HG03108 (cell line): ENCODE measurements around the gene BRD1.

Experiments
- ATAC-seq: cut with Tn5 transposase; IDR thresholded peaks from one replicate; pipeline ENCODE4 v1.9.1; 2021; ENCODE audit warnings: moderate library complexity; ENCODE audit not compliant: unreplicated experiment

The BRD1 gene

DNA sequence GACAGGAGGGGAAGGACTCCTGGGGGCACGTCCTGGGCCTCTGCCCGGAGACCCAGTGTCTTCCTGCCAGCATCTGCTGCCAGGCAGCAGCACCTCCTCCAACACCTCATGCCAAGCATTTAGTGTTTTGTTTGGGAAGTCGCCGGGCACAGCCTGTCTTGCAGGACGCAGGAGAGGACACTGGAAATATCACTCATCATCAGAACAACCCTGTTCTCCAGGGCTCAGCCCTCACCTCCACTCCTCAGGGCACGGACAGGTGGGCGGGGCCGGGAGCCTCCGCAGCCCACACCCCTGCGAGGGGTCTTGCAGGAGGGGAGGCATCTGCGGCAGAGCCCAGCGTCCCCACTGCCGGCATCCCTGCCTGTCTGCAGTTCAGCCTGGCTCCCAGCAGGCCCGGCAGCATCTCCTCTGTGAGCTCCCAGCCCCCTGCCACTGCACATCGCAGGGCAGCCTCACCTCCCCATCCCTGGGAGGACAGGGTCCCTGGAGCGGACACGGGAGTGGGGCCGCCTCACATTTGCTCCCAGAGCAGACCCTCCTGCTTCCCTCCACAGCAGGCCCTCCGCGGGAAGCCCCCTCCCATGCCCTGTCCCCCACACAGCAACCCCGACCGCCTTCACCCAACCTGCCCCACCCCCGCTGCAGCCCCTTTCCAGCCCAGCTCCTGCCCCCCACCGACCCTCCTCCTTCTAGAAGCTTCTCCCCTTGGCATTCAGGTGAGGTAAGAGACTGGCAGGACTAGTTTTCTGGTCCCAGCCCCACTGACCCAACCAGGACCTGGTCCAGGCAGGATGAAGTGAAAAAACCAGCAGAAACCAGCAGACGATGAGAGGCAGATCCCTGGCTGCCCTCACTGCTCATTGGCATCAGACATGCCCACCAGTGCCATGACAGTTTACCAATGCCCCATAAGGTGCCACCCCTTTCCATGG is 72.7 kb downstream of the BRD1 start:
- no peak for ATAC-seq

DNA sequence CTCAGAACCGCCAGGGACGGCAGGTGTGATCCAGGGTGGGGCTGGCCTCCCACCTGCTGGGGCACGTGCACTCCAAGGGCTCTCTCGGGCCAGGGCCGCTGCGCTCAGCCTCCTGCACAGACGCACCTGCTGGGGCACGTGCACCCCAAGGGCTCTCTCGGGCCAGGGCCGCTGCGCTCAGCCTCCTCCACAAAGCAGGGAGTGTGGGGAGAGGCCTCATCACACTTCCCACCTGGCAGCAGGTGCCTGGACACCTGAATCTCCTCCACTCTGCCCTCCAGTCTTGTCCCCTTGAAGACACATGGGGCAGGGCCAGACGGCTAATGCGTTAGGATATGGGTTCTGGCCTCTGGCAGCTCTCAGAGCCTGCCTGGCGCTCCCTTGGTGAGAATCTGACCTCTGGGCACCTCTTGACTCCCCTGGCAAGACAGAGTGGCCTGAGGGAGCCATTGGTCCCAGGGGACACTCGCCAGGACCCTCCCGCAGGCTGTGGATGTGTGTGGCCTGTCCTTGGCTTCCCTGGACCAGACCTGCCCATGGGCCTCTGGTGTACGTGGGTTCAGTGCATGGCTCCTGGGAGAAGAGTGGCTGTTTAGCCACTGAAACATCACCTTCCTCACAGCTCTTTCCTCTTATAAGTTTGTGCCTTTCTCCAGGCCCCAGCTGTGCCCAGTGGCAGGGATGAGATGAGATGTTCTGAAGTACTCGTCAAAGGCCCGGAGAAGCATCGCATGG is 73.5 kb downstream of the BRD1 start:
- ATAC-seq, result no peak

- no peak for ATAC-seq
These were observed 74.3 kb downstream of the BRD1 start for GRCh38 chr22:49753276-49753890.

DNA sequence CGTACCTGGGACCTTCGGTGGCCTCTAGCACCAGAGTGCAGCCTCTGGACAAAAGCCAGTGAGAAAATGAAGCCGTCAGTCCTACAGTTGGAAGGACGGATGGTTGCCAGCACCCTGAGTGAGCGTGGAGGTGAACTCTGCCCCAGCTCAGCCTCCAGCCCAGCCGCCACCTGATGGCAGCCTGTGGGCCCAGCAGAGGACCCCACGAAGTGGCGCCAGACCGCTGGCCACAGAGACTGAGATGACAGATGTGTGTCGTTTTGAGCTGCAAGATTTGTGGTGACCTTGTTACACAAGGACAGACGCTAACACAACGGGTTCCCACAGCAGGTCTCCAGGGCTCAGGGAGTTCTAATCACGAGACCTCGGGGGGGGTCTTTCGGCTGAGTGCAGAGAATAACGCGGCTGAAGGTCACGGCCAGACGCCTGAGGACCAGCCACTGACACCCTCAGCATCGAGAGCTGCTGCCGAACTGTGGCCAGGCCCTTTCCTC is 75.0 kb downstream of the BRD1 start:
- ATAC-seq, result no peak

- ATAC-seq, result no peak
These were observed 75.6 kb downstream of the BRD1 start for GRCh38 chr22:49751966-49752597.

DNA sequence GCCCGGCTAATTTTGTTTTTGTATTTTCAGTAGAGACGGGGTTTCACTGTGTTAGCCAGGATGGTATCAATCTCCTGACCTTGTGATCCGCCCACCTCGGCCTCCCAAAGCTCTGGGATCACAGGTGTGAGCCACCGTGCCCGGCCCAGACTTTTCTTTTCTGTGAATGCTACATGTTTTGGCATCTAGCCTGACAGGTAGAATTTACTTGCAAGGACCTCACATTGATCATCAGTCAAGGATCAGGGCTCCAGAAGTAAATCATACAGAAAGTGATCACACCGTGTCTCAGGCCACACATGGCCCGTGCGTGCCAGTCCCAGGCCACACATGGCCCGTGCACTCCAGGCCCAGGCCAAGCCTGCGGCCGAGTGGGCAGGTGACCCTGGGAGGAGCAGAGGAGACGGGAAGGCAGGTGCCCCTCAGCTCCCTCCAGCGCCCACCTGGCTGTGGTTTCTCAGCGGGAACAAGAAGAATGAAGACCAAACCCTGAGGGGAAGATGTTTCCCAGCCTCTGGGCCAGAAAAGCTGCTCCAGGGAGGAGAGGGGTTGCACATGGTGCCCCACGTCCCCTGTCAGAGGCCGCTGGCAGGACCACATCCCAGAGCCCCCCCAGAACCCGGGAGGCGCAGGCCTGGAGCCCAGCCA is 76.2 kb downstream of the BRD1 start:
- no peak for ATAC-seq

DNA sequence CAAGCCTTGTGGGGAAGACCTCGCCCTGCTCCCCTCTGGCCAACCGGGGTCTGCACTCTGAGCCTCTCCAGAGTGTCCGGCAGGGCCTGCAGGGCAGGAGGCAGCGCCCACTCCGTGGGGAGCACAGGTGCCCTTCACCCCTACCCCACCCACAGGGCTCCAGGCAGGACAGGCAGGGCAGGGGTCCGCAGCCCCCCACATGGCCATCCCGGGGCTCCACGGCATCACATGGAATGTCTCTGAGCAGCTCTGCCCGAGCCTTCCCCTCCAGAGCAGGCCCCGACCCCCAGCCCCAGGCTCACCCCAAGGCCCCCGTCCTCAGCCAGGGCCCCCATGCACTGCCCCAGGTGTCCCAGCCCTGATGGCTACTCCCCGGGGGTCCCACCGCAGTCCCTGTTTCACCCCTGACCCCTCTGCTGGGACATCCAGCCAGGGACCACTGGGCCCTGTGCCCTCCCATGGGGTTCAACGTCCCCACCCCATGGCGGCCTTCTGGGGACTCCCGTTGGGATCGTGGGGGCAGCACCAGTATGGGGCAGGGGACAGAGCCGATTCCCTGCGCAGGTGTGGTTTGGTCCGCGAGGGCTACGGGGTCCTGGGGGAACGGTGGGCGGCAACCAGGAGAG is 77.7 kb downstream of the BRD1 start:
- ATAC-seq, result no peak

GRCh38 chr22:49749227-49749626 is 78.4 kb downstream of the BRD1 start:
- no peak for ATAC-seq

DNA sequence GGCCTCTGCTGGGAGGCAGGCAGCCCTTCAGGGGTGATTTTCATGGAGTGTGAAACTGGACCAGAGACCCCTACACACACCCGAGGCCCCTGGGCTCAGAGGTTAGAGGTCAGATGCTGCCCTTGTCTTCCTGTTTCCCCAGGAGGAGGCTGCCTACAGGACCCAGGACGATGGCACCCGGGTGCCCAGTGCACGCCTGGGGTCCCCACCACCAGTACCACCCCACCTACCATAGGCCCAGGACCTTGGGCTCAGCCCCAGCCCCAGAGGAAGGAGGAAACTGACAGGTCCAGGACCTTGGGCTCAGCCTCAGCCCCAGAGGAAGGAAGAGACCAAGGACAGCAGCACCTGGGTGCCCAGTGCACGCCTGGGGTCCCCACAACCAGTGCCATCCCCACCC is 79.2 kb downstream of the BRD1 start:
- no peak for ATAC-seq

- no peak for ATAC-seq
These were observed 80.0 kb downstream of the BRD1 start for GRCh38 chr22:49747716-49748115.

- no peak for ATAC-seq
These were observed 80.5 kb downstream of the BRD1 start for GRCh38 chr22:49747130-49747529.

GRCh38 chr22:49746065-49746464 is 81.6 kb downstream of the BRD1 start:
- no peak for ATAC-seq

DNA sequence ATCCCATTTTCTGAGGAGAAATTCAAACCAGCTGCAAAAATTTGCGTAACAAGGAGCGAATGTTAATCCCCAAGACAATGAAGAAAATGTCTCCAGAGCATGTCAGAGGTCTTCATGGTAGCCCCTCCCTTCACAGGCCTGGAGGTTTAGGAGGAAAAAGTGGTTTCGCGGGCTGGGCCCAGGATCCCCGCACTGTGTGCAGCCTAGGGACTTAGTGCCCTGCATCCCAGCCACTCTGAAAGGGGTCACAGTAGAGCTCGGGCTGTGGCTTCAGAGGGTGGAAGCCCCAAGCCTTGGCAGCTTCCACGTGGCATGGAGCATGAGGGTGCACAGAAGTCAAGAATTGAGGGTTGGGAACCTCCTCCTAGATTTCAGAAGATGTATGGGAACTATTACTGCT is 87.4 kb downstream of the BRD1 start:
- no peak for ATAC-seq

GRCh38 chr22:49739138-49739537 is 88.5 kb downstream of the BRD1 start:
- no peak for ATAC-seq

GRCh38 chr22:49738566-49738965 is 89.1 kb downstream of the BRD1 start:
- no peak for ATAC-seq

- no peak for ATAC-seq
These were observed 89.7 kb downstream of the BRD1 start for GRCh38 chr22:49738006-49738405.

DNA sequence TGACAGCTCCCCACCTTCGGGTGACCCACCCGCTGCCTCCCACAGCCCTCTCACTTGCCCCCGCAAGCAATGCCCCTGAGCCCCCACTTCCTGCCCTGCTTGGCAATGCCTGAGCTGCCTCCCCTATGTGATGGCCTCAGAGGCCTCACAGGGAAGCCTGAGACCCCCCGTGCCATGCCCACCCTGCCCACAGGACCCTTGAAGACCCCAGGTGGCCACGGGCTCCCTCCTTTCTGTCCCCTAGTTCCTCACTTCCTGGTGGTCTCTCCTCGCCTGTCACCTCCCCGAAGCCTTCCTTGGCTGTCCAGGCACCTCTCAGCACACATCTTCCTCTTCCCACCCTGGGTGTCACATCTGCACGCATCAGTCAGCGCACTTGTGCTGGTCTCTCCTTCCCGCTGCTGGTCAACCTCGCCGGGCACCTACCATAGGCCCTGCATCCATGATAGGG is 90.5 kb downstream of the BRD1 start:
- no peak for ATAC-seq

- ATAC-seq, result no peak
These were observed 91.1 kb downstream of the BRD1 start for GRCh38 chr22:49736538-49736937.

DNA sequence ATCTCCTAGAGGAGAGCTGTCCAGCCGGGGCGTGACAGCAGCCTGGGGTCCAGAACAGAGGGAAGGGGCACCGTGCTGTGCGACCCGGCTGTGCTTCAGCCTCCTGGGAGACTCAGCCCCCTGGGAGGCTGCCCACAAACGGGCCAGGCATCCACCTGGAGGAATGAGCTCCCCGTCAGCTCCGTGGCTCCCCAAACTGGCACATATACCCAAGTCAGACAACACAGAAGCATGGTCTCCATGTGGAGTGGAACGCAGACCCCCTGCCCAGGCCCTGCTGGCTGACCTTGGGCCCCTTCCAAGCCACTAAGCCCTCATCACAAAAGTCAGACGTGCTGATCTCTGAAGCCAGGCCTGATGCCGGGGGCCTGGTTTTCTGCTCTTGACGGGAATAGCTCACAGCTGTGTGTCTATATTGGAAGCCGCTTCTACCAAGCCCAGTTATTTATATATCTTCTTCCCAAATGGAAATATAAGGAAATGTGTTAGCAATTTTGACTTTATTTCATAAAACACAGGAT is 91.7 kb downstream of the BRD1 start:
- ATAC-seq, result no peak

- ATAC-seq, result no peak
These were observed 92.2 kb downstream of the BRD1 start for GRCh38 chr22:49735411-49735900.
